ENCODE measurements around the gene CHMP3. TPM values are rescaled to one million over a fixed set of nuclear protein-coding genes. Genes with fewer than 3 reads are reported as not detected.

Gene CHMP3
- total RNA-seq, 1 donor from 2014 or later, result 37.9 TPM

- TF ChIP-seq CTCF (conservative IDR thresholded peaks at IDR 0.05; ENCODE audit: low read depth, low read length), result no peak
- H3K4me3 ChIP-seq (ENCODE audit: low read depth, low read length), result no peak overlapping the region
- no peak for DNase-seq (ENCODE audit: low read depth)
These were observed 37.6 kb downstream of the CHMP3 start for GRCh38 chr2:86525421-86526340.

- no peak for TF ChIP-seq CTCF (conservative IDR thresholded peaks at IDR 0.05; ENCODE audit: low read depth, low read length)
- no peak for DNase-seq (ENCODE audit: low read depth)
- H3K4me3 ChIP-seq (ENCODE audit: low read depth, low read length), result no peak overlapping the region
These were observed 39.8 kb downstream of the CHMP3 start for GRCh38 chr2:86523491-86523890.

GRCh38 chr2:86522711-86523110 lies 40.5 kb downstream of the CHMP3 start:
- no peak for DNase-seq (ENCODE audit: low read depth)
- no peak overlapping the region for H3K4me3 ChIP-seq (ENCODE audit: low read depth, low read length)
- no peak for TF ChIP-seq CTCF (conservative IDR thresholded peaks at IDR 0.05; ENCODE audit: low read depth, low read length)

GRCh38 chr2:86521922-86522321 lies 41.3 kb downstream of the CHMP3 start:
- DNase-seq (ENCODE audit: low read depth), result no peak
- no peak for TF ChIP-seq CTCF (conservative IDR thresholded peaks at IDR 0.05; ENCODE audit: low read depth, low read length)
- H3K4me3 ChIP-seq (ENCODE audit: low read depth, low read length), result no peak overlapping the region

GRCh38 chr2:86520153-86520552 lies 43.1 kb downstream of the CHMP3 start:
- H3K4me3 ChIP-seq (ENCODE audit: low read depth, low read length), result no peak overlapping the region
- peak; percentile 8 for TF ChIP-seq CTCF (conservative IDR thresholded peaks at IDR 0.05; ENCODE audit: low read depth, low read length)
- no peak for DNase-seq (ENCODE audit: low read depth)

GRCh38 chr2:86519349-86519748 lies 43.9 kb downstream of the CHMP3 start:
- no peak for DNase-seq (ENCODE audit: low read depth)
- no peak overlapping the region for H3K4me3 ChIP-seq (ENCODE audit: low read depth, low read length)
- TF ChIP-seq CTCF (conservative IDR thresholded peaks at IDR 0.05; ENCODE audit: low read depth, low read length), result no peak

- no peak for DNase-seq (ENCODE audit: low read depth)
- no peak overlapping the region for H3K4me3 ChIP-seq (ENCODE audit: low read depth, low read length)
These were observed 44.8 kb downstream of the CHMP3 start for GRCh38 chr2:86518481-86518880.

More at GRCh38 chr2:86518481-86518880, 44.8 kb downstream of the CHMP3 start:
- peak; percentile 61 for TF ChIP-seq CTCF (conservative IDR thresholded peaks at IDR 0.05; ENCODE audit: low read depth, low read length)

All from epithelial cell of proximal tubule (primary cell).